HFF-Myc (cell line): ENCODE measurements around the gene STAU1.
"Not testable (repeated sequence)": the region's sequence is repeated elsewhere in the genome, so short reads cannot be mapped to it uniquely, and the experiment has no call there.

Experiments
- DNase-seq: peaks from one replicate; pipeline ENCODE4 v3.0.0-alpha.2; 2011; ENCODE audit warnings: low read depth; ENCODE audit errors: extremely low read depth
- H3K4me3 ChIP-seq: replicated peaks from 2 replicates; pipeline ENCODE4 v1.5.1; 2011; ENCODE audit warnings: low read depth, mild to moderate bottlenecking, control low read depth, low read length
- TF ChIP-seq, protein P1 (sequence below): IDR thresholded peaks from 2 replicates; pipeline ENCODE4 v1.5.1; 2012; ENCODE audit warnings: mild to moderate bottlenecking, low read depth, low read length, control low read depth; ENCODE audit errors: missing control alignments

The STAU1 gene

DNA sequence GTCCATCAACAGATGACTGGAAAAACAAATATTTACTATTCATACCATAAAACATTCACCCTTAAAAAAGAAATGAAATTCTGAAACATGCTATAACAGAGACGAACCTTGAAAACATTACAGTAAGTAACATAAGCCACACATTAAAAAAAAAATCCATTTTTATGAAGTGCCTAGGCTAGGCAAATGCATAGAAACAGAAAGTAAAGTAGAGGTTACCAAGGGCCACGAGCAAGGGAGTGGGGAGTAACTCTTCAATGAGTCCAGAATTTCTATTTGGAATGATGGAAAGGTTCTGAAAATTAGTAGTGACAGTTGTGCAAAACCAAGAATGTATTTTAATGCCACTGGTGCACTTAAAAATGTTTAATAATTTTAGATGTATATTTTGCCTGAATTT, 47.7 kb downstream of the STAU1 start:
- TF ChIP-seq, protein P1, sequence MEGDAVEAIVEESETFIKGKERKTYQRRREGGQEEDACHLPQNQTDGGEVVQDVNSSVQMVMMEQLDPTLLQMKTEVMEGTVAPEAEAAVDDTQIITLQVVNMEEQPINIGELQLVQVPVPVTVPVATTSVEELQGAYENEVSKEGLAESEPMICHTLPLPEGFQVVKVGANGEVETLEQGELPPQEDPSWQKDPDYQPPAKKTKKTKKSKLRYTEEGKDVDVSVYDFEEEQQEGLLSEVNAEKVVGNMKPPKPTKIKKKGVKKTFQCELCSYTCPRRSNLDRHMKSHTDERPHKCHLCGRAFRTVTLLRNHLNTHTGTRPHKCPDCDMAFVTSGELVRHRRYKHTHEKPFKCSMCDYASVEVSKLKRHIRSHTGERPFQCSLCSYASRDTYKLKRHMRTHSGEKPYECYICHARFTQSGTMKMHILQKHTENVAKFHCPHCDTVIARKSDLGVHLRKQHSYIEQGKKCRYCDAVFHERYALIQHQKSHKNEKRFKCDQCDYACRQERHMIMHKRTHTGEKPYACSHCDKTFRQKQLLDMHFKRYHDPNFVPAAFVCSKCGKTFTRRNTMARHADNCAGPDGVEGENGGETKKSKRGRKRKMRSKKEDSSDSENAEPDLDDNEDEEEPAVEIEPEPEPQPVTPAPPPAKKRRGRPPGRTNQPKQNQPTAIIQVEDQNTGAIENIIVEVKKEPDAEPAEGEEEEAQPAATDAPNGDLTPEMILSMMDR: no peak
- no peak overlapping the region for H3K4me3 ChIP-seq
- no peak for DNase-seq

DNA sequence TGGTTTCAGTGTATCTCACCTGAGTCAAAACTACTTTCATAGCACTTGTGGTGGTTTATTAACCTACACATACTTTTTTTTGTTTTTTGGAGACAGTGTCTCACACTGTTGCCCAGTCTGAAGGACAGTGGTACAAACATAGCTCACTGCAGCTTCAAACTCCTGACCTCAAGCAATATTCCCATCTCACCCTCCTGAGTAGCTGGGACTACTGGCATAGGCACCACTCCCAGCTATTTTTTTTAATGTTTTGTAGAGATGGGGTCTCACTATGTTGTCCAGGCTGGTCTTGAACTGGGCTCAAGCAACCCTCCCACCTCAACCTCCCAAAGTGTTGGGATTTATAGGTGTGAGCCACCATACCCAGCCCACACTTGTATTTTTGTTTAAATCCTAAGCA, 49.7 kb downstream of the STAU1 start:
- no peak overlapping the region for H3K4me3 ChIP-seq
- no peak for DNase-seq
- TF ChIP-seq, protein P1: no peak

DNA sequence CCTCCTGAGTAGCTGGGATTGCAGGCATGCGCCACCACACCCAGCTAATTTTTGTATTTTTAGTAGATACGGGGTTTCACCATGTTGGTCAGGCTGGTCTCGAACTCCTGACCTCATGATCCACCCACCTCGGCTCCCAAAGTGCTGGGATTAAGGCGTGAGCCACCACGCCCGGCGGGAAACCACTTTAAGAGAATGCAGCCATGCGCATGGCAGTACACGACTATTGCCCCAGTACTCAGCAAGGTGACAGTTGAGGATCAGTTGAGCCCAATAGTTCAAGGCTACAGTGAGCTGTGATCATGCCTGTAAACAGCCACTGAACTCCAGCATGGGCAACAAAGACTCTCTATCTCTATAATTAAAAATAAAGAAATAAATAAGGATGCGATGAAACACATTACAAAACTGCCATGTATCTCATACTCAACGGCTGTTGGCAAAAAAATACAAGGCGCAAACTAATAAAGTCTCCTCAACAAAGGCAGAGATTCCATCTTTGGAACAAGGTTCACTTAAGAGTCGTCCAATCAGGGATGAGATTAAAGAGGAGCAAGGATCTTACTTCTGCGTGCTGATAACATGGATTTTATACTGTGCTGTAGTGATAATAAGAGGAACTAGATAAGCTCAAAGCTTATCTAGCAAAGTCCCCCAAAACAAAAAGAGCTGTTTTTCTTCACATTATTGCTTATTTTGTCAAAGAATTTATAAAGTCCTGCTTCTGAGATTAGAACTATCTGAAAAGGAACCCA, 51.1 kb downstream of the STAU1 start:
- TF ChIP-seq, protein P1: no peak
- no peak overlapping the region for H3K4me3 ChIP-seq
- DNase-seq: no peak

GRCh38 chr20:49134797-49135196, 53.3 kb downstream of the STAU1 start:
- not testable (repeated sequence) for H3K4me3 ChIP-seq, DNase-seq

- no peak overlapping the region for H3K4me3 ChIP-seq
- TF ChIP-seq, protein P1: no peak
- DNase-seq: no peak
Measured at GRCh38 chr20:49133571-49133970, 54.6 kb downstream of the STAU1 start.

DNA sequence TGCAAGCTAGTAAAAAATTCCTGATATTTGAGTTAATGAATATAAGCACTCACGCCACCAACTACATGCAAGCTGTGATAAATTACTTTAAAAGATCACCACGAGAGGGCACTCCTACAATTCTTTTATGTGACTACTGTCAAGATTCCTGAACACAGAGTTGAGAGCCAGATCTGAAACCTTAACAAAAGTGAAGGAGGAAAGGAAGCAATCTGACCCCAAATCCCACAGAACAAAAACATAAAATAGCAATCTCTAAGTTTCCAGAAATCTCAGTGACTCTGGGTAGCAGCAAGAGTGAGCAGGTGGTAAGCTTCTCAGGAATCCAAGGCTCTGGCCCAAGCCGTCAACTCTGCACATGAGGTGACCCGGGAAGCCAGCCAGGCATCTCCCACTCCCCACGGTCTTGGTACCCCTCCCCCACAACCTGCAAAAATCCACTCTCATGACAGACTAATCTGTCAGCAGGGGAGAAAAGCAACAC, 55.1 kb downstream of the STAU1 start:
- no peak overlapping the region for H3K4me3 ChIP-seq
- TF ChIP-seq, protein P1: peak; percentile 47
- DNase-seq: peak; percentile 52

GRCh38 chr20:49123982-49124381, 64.2 kb downstream of the STAU1 start:
- H3K4me3 ChIP-seq: no peak overlapping the region
- TF ChIP-seq, protein P1: no peak
- no peak for DNase-seq
